ENCODE data around the gene NMB.

- TF ChIP-seq POLR2A (IDR thresholded peaks at IDR 0.05) (no peak), POLR2AphosphoS5 (IDR thresholded peaks at IDR 0.05) (no peak), CTCF (IDR thresholded peaks at IDR 0.05) (no peak)
These were observed 3.0 kb upstream of the NMB start for GRCh38 chr15:84661001-84661400.
